HG02798 (cell line): ENCODE results near the gene MMP25.

Source experiments
- ATAC-seq: cut with Tn5 transposase; IDR thresholded peaks from one replicate; pipeline ENCODE4 v1.9.1; 2021; ENCODE audit warnings: mild to moderate bottlenecking; ENCODE audit not compliant: unreplicated experiment, poor library complexity

MMP25 gene

GRCh38 chr16:3088925-3089716 is 42.8 kb downstream of the MMP25 start:
- no peak for ATAC-seq

DNA sequence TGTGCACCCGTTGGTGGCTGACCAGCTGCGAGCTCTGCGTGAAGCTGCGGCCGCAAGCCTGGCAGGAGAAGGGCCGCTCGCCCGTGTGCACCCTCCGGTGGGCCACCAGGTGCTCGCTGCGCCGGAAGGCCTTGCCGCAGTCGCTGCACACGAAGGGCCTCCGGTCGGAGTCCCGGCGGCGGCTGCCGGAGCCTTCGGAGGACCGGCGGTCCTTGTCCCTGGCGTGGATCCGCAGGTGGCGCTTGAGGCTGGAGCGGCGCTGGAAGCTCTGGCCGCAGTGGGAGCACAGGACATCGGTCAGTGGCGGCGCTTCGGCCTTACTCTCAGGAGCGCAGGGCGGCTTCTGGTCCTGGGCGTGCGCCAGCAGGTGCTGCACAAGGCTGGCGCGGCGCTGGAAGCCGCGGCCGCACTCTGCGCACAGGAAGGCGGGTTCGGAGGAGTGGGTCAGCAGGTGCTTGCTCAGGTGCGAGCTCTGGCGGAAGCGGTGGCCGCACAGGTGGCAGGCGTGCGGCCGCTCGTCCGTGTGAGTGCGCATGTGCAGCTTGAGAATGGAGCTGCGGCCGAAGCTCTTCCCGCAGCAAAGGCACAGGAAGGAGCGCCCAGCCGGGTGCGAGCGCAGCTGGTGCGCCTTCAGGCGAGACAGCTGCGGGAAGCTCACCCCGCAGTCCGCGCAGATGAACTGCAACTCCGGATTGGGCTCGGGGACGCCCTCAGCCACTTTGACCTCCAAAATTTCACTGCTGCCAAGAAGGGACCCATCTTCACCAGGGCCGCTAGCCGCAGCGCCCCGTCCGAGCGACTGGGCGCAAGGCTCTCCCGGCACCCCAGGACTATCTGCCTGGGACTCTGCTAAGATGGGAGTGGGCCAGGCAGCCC is 43.6 kb downstream of the MMP25 start:
- ATAC-seq, result no peak

DNA sequence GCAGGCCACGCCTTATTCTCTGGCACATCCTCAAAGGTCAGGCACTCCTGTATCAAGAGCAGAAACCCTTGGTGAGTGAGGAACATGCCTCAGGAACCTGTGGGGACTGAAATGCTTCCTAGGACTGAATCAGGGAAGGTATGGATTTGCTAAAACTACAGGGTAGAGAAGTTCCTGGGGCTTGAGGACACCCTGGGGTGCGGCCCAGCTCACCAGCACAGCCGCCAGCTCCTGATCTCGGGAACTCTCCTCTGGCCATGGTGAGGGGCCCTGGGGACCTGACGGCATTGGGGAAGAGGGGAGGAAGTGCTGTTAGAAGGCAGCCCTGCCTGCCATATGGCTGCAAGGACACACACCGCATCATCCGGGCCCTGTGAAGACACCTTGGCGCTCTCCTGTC is 45.2 kb downstream of the MMP25 start:
- ATAC-seq, result no peak

DNA sequence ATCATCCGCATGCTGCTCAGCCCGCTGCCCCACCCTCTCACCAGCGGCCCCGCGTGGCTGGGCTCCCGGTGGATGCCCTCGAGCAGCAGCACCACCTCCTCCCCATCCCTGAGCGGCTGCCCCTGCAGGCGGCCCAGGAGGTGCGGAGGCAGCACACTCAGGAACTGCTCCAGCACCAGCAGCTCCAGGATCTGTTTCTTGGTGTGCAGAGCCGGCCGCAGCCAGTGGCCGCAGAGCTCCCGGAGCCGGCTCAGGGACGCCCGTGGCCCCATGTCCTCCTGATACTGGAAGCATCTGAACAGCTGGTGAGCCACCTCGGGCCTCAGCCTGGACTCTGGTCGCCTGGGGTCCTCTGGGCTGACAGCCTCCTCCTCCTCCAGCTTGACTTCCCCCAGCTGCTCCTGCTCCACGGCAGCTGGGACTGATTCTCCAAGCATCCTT is 46.2 kb downstream of the MMP25 start:
- ATAC-seq, result no peak

DNA sequence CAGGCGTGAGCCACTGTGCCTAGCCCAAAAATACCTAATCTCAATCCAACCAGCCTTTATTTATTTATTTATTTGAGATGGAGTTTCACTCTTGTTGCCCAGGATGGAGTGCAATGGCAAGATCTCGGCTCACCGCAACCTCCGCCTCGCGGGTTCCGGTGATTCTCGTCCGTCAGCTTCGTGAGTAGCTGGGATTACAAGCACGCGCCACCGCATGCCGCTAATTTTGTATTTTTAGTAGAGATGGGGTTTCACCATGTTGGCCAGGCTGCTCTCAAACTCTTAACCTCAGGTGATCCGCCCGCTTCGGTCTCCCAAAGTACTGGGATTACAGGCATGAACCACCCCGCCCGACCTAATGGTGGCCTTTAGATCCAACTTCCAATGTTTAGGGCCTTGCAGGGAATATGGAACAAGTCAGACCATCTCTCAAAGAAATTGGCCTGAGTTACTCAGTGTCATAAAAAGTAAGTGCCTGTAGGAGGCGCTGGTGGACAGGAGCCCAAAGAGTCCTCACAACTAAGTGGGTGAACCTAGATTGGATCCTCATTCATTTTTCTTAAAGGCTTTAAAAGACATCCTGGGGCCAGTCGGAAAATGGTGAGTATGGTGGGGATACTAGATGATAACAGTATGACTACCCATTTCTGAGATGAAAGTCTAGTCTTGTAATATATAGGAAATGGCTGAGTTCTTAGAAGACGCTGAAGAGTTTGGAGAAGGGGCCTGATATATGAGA is 48.1 kb downstream of the MMP25 start:
- no peak for ATAC-seq

DNA sequence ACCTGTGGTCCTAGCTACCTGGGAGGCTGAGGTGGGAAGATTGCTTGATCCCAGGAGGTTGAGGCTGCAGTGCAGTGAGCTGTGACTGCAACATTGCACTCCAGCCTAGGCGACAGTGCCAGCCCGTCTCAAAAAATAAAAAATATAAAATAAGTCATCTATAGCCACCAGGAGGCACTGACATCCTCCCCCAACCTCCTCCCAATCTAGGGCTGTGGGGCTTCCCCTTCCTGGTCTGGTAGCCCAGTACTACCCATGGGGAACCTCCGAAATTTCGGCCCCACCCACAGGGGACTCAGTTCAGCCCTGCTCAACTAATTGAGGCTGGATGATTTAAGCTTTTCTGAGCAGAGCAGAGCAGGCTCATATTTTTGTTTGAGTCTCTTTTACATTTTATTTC is 49.5 kb downstream of the MMP25 start:
- ATAC-seq, result peak; percentile 69

GRCh38 chr16:3096362-3096761 is 50.0 kb downstream of the MMP25 start:
- ATAC-seq, result no peak

- no peak for ATAC-seq
These were observed 50.9 kb downstream of the MMP25 start for GRCh38 chr16:3097266-3097665.

GRCh38 chr16:3098459-3099394 is 52.4 kb downstream of the MMP25 start, which contains the start of gene ZSCAN10:
ZSCAN10 (minus strand) TSS chr16:3099294; CDS start chr16:3092937, 6,357 bp downstream.
- no peak for ATAC-seq

GRCh38 chr16:3099395-3099731 is 53.0 kb downstream of the MMP25 start:
- ATAC-seq, result no peak

DNA sequence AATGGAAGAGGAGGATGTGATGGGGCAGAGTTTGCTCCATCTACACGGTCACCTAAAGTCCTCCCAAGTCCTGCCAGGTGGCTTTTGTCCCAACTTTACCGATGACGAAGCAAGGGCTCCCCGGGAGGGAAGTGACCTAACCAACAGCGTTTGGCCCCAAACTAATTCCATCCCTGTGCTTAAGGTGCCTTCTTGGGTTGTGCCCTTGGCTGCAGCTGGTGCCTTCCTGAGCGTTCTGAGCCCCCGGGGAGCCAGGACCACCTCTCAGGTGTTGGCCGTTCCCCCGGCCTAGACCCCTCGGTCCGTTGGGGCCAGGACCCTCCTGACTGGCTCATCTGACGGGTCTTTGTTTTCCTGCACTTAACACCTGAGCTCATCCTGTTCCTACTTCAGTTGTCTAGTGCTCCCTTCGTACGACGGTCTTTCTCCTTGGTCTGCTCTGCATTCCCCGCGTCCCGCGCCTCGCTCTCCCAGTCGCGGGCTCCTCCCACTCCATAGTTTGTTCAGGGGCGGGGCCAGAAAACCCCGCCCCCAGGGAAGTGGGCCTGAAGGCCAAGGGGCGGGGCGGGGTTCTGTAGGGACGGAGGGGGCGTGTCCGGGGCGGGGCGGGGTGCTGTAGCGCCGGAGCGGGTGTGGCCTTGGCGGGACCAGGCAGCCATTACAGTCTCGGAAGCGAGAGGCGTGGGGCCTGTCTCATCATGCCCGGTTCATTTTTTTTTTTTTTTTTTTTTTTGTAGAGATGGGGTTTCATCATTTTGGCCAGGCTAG is 53.6 kb downstream of the MMP25 start:
- ATAC-seq, result peak; percentile 76

- no peak for ATAC-seq
These were observed 54.9 kb downstream of the MMP25 start for GRCh38 chr16:3101018-3101840.

DNA sequence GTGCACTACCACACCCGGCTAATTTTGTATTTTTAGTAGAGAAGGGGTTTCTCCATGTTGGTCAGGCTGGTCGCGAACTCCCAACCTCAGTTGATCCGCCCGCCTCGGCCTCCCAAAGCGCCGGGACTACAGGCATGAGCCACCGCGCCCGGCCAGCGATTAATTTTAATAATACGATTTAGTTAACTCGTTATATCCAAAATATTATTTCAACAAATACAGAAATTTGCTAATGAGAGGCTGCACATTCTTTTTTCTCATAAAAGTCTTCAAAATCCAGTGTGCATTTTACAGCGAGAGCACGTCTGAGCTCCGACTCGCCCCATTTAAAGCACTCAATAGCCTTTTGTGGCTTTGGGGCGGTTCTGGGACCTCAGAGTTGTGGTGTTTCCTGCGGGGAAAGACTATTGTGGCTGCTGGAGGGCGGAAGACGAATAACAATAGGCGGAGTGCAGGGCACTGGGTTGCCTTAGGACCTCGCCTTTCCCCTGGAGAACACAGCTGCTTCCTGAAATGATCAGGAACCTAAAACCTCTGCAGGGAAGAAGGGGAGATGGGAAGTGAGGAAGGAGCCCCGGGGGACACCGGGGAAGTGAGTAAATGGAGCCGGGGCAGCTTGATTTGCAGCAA is 55.6 kb downstream of the MMP25 start:
- no peak for ATAC-seq

- peak; percentile 91 for ATAC-seq
These were observed 60.0 kb downstream of the MMP25 start for GRCh38 chr16:3106205-3106928.
